SH-SY5Y (cell line): Measurements from ENCODE around the gene PTPRJ.

ENCODE experiments used
- GATA2 ChIP-seq: IDR thresholded peaks from 2 replicates; pipeline ENCODE4 v1.6.1; 2011; ENCODE audit warnings: mild to moderate bottlenecking, low read depth, low read length
- GATA3 ChIP-seq: IDR thresholded peaks from 2 replicates; pipeline ENCODE4 v1.6.1; 2011; ENCODE audit warnings: low read depth, mild to moderate bottlenecking, low read length, moderate library complexity

DNA sequence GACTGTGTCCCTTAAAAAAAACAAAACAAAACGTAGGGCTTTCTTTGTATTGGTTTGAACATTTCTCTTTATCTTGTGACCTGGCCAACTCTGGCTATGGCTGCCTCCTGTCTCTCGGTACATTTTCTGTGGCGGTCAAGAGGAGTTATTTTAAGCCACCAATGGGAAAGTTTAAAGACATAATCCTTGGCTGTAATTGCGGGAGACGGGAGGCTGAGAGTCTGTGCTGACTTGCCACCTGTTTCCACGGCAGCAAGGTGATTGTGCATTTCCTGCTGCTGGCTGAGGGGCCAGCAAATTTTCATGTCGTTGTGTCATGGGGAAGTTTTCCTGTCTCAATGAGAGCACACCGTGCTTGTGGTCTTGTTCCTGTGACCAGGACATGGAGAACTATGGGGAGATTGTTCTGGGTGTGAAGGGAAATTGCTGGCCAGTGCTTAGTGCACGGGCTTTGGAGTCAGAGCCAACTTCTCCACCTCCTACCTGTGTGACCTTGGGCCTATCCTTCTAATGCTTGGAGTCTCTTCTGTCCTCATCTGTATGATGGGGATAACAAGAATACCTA lies 11.0 kb downstream of the PTPRJ start:
- TF ChIP-seq GATA2 (no peak), GATA3 (no peak)
